Stomach (tissue), 9 donors: ENCODE measurements around the gene SLC22A14. TPM values are rescaled to one million over a fixed set of nuclear protein-coding genes. Genes with fewer than 3 reads are reported as not detected.

Experiments used
- DNase-seq, 2 donors: peaks; one replicate each; pipeline versions ENCODE4 v3.0.0 to v3.0.0-alpha.2; 2013 to 2019
- H3K27ac ChIP-seq, 5 donors: fragments of 200-600 bp in 4 of 5; sonication (generic) in 4 of 5; one replicate each; pipeline ENCODE4 v1.5.1; 2013 to 2019; ENCODE audit warnings: mild to moderate bottlenecking in 1 of 5, moderate library complexity in 1 of 5
- H3K27me3 ChIP-seq, 3 donors: fragments of 200-600 bp; sonication (generic); one replicate each; pipeline ENCODE4 v1.5.1; 2017 to 2019; ENCODE audit warnings: mixed run types in 1 of 3
- H3K36me3 ChIP-seq, 4 donors: fragments of 200-600 bp; sonication (generic); 1 replicate in 3 of 4; 2 replicates in 1 of 4; pipeline ENCODE4 v1.5.1; 2016 to 2019
- H3K4me1 ChIP-seq, 4 donors: fragments of 200-600 bp; sonication (generic); one replicate each; pipeline ENCODE4 v1.5.1; 2016 to 2019
- H3K4me3 ChIP-seq, 4 donors: fragments of 200-600 bp; sonication (generic) in 3 of 4; one replicate each; pipeline ENCODE4 v1.5.1; 2016 to 2019; ENCODE audit warnings: mild to moderate bottlenecking in 1 of 4
- H3K9me3 ChIP-seq, 4 donors: fragments of 200-600 bp; sonication (generic); one replicate each; pipeline ENCODE4 v1.5.1; 2016 to 2019
- EP300 ChIP-seq: sonication (generic); formaldehyde crosslinking; IDR thresholded peaks from one replicate; pipeline ENCODE4 v1.6.1; 2017; ENCODE audit warnings: antibody characterized with exemption
- POLR2A ChIP-seq, 4 donors: fragments of 450-650 bp; IDR thresholded peaks; one replicate each; pipeline ENCODE4 v1.6.1; 2016; ENCODE audit warnings: antibody characterized with exemption in 4 of 4, control low read depth in 2 of 4, mild to moderate bottlenecking in 1 of 4, moderate library complexity in 1 of 4
- POLR2AphosphoS5 ChIP-seq, 3 donors: sonication (generic); formaldehyde crosslinking; IDR thresholded peaks; one replicate each; pipeline ENCODE4 v1.6.1; 2016; ENCODE audit warnings: antibody characterized with exemption in 3 of 3
- WGBS, 5 donors: extraction: QIAGEN DNeasy Blood & Tissue Kit in 3 of 5; methylation state at CpG; one replicate each; pipeline versions ENCODE4 v1.1.5 to v1.1.7; 2013 to 2018; 5-methylcytosine and 5-hydroxymethylcytosine counted together
- intact Hi-C: fragments of 100-400 bp; cut with DNase I; formaldehyde crosslinking; loops from one replicate; pipeline ENCODE4 v1.15.1; 2023; ENCODE audit warnings: low total_unique reads
- polyA plus RNA-seq, 3 donors: library from polyadenylated mRNA; stranded (reverse); fragments of 200-250 nt; gene quantifications; one replicate each; pipeline ENCODE4 v1.2.3, GENCODE V29; 2013
- total RNA-seq, 5 donors: library from RNA; depleted of rRNA; stranded (reverse); fragments of >200 nt; gene quantifications; one replicate each; pipeline versions ENCODE4 v1.1.0 to v1.2.3, GENCODE V29; 2014 to 2016
- TF ChIP-seq, protein P1 (sequence below), 7 experiments: fragments of 450-650 bp in 4 of 7; fragments of 200-600 bp in 3 of 7; sonication (generic) in 3 of 7; IDR thresholded peaks; one replicate each; pipeline ENCODE4 v1.5.1; 2016 to 2019; ENCODE audit warnings: antibody characterized with exemption in 7 of 7, control low read depth in 2 of 7, mild to moderate bottlenecking in 1 of 7
- donor health status: healthy with polysubstance abuse.
- donor health status: Bipolar disorder and iron deficiency.
- donor health status: healthy.

Gene SLC22A14
- total and polyA plus RNA-seq, 8 donors: 0.08 to 0.31 TPM; not detected in 6

DNA sequence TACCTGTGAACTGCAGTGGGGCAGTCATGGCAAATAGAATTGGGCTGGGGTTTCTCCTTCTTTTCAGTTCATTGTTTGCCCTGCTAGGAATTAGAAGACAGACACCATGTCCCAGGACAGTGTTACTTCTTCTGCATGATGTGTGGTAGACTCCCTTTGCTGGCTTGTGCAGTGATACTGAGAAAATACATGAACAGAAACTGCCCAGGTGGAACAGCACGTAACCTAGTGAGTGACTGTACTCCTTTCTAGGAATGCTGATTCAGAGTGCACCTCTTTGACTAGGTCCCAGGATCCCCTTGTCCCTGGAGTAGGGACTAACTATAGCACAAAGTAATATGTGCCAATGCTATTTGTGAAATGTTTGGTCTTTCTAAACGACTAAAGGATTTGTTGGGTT is 27.2 kb upstream of the SLC22A14 start:
- WGBS, 5 donors: 87 to 97% (median 88%) methylated on average over 2 of the region's 2 CpGs
- TF ChIP-seq POLR2AphosphoS5 (IDR thresholded peaks at IDR 0.05): no peak
- TF ChIP-seq, protein P1, sequence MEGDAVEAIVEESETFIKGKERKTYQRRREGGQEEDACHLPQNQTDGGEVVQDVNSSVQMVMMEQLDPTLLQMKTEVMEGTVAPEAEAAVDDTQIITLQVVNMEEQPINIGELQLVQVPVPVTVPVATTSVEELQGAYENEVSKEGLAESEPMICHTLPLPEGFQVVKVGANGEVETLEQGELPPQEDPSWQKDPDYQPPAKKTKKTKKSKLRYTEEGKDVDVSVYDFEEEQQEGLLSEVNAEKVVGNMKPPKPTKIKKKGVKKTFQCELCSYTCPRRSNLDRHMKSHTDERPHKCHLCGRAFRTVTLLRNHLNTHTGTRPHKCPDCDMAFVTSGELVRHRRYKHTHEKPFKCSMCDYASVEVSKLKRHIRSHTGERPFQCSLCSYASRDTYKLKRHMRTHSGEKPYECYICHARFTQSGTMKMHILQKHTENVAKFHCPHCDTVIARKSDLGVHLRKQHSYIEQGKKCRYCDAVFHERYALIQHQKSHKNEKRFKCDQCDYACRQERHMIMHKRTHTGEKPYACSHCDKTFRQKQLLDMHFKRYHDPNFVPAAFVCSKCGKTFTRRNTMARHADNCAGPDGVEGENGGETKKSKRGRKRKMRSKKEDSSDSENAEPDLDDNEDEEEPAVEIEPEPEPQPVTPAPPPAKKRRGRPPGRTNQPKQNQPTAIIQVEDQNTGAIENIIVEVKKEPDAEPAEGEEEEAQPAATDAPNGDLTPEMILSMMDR (IDR thresholded peaks at IDR 0.05): no peak
- no peak for TF ChIP-seq POLR2A (IDR thresholded peaks at IDR 0.05)
- TF ChIP-seq EP300: no peak
- no peak for DNase-seq

DNA sequence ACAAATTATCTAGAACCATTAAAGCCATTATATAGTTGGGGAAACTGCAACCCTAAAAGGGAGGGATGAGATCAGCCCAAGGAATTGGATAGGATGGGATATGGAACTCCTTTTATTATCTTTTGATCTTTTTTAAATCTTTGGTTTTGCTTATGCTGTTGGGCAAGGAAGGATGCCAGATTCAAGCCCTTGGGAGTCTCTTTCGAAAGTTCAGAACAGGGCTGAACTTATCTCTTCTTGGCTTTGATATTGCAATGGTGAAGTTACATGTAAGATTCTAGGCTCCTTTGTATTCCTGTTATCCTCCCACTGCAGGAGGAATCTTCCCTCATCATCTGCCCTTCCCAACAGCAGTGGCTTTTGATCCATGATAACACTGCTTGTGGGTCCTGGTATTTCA is 26.5 kb upstream of the SLC22A14 start:
- peaks cover 0 to 3% (median 0%) of the 10 kb centered on the region in 4 donors for H3K4me1 ChIP-seq
- H3K27ac ChIP-seq: no peak overlapping the region
- no peak overlapping the region for H3K4me3 ChIP-seq
- DNase-seq: no peak
- H3K36me3 ChIP-seq: peaks cover 22 to 49% (median 46%) of the 10 kb centered on the region in 4 donors
- WGBS, 5 donors: 88 to 100% (median 100%) methylated on average over 1 of the region's 1 CpG
- TF ChIP-seq POLR2A (IDR thresholded peaks at IDR 0.05): no peak
- TF ChIP-seq POLR2AphosphoS5 (IDR thresholded peaks at IDR 0.05): no peak
- TF ChIP-seq EP300: no peak
- TF ChIP-seq, protein P1 (IDR thresholded peaks at IDR 0.05): no peak
- intact Hi-C loops: no loop called here
- no peaks in the 10 kb centered on the region for H3K27me3 ChIP-seq
- H3K9me3 ChIP-seq: no peaks in the 10 kb centered on the region

More for the DNA sequence above, 27.2 kb upstream of the SLC22A14 start:
- H3K4me1 ChIP-seq: peaks cover 0 to 3% (median 0%) of the 10 kb centered on the region in 4 donors
- peaks cover 22 to 53% (median 52%) of the 10 kb centered on the region in 4 donors for H3K36me3 ChIP-seq
- no peaks in the 10 kb centered on the region for H3K9me3 ChIP-seq
- no peak overlapping the region for H3K27ac ChIP-seq
- H3K4me3 ChIP-seq: no peak overlapping the region
- intact Hi-C loops: no loop called here
- H3K27me3 ChIP-seq: no peaks in the 10 kb centered on the region

DNA sequence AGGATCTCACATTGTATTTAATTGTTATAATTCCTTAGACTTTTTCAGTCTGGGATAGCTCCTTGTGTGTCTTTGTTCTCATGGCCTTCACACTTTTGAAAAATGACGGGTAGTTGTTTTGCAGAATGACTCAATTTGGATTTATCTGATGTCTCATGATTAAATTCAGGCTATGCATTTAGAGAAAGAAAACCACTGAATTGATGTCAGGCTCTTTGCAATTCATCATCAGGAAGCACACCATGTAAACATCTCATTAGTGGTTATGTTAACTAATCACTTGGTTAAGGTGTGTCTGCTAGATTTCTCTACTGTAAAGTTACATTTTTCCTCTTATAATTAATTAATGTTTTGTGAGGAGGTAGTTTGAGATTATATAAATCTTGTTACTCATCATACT is 24.5 kb upstream of the SLC22A14 start:
- TF ChIP-seq, protein P1 (IDR thresholded peaks at IDR 0.05): no peak
- TF ChIP-seq EP300 (no peak), POLR2AphosphoS5 (IDR thresholded peaks at IDR 0.05) (no peak), POLR2A (IDR thresholded peaks at IDR 0.05) (no peak)
- H3K27ac ChIP-seq: no peak overlapping the region
- intact Hi-C loops: no loop called here
- H3K4me1 ChIP-seq: peaks cover 0 to 3% (median 0%) of the 10 kb centered on the region in 4 donors
- peaks cover 15 to 34% (median 28%) of the 10 kb centered on the region in 4 donors for H3K36me3 ChIP-seq
- H3K9me3 ChIP-seq: no peaks in the 10 kb centered on the region
- H3K4me3 ChIP-seq: no peak overlapping the region
- WGBS, 5 donors: 55 to 67% (median 58%) methylated on average over 1 of the region's 1 CpG
- no peak for DNase-seq
- no peaks in the 10 kb centered on the region for H3K27me3 ChIP-seq

DNA sequence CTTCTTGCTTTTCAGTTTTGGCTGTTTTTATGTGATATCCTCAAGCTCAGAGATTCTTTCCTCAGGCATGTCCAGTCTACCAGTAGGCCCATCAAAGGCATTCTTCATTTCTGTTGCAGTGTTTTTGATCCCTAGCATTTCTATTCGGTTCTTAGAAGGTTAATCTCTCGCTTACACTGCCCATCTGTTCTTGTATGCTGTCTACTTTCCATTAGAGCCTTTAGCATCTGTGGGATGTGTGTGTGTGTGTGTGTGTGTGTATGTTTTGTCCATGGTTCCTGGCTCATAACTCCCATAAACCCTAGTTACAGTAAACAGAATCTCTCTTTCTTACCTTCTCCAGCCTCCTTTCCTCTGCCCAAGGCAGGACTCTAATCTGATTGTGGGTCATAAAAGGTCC is 21.6 kb upstream of the SLC22A14 start:
- no peak overlapping the region for H3K4me3 ChIP-seq
- TF ChIP-seq POLR2A (IDR thresholded peaks at IDR 0.05) (no peak), POLR2AphosphoS5 (IDR thresholded peaks at IDR 0.05) (no peak), EP300 (no peak)
- TF ChIP-seq, protein P1 (IDR thresholded peaks at IDR 0.05): no peak
- H3K4me1 ChIP-seq: peaks cover 0 to 3% (median 0%) of the 10 kb centered on the region in 4 donors
- no peak overlapping the region for H3K27ac ChIP-seq
- intact Hi-C loops: no loop called here
- peak in 1 of 2 donors; percentile 39 for DNase-seq
- no peaks in the 10 kb centered on the region for H3K27me3 ChIP-seq
- peaks cover 0 to 8% (median 2%) of the 10 kb centered on the region in 4 donors for H3K36me3 ChIP-seq
- H3K9me3 ChIP-seq: no peaks in the 10 kb centered on the region
- WGBS, 5 donors: 79 to 93% (median 85%) methylated on average over 2 of the region's 2 CpGs
